HTERT RPE-1 (cell line): ENCODE results near the gene NEDD1.

Experiments
- in situ Hi-C: fragments of 300-500 bp; cut with MboI; formaldehyde crosslinking; loops from 4 replicates; pipeline ENCODE4 v1.14.3; 2020; ENCODE audit warnings: low sequenced_read_pairs

Gene NEDD1

DNA sequence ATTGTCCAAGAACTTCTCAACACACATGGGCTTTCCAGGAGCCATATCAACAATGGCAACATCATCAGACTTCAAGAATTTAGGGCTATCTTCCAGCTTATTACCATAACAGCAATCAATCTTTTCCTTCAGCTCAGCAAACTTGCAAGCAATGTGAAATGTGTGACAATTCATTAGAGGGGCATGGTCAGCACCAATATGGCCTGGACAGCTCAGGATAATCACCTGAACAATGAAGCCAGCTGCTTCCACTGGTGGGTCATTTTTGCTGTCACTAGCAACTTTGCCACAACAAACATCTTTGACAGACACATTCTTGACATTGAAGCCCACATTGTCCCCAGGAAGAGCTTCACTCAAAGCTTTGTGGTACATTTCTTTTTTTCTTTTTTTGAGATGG, 5.9 kb upstream of the NEDD1 start:
- in situ Hi-C loops = no loop called here

GRCh38 chr12:96902076-96902475, 5.0 kb upstream of the NEDD1 start:
- in situ Hi-C loops = no loop called here

GRCh38 chr12:96906498-96906848, 584 bp upstream of the NEDD1 start:
- in situ Hi-C loops = no loop called here

- in situ Hi-C loops = no loop called here
Measured at GRCh38 chr12:96907671-96908422, 790 bp downstream of the NEDD1 start.

GRCh38 chr12:96908423-96908675, 1.3 kb downstream of the NEDD1 start:
- in situ Hi-C loops = no loop called here

- in situ Hi-C loops = no loop called here
Measured at GRCh38 chr12:96912261-96912660, 5.2 kb downstream of the NEDD1 start.

DNA sequence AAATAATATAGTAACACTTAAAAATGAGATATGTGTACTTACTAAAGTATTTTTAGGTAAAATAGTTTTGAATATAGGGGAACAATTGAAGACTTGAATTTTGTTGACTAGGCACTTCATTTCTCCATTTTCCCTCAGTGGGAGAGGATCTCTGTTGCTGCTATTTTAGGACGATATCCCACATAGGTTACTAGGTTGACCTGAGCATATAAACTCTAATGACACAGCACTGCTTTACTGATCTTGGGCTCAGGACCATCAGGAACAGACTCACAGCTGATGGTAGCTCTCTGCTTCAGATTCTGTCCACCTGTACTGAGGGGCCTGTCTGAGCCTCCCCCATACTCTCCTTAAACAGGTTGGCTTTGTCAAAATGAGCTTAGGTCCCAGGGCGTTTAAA, 5.9 kb downstream of the NEDD1 start:
- in situ Hi-C loops = no loop called here

GRCh38 chr12:96919510-96920210, 12.6 kb downstream of the NEDD1 start:
- in situ Hi-C loops = no loop called here

GRCh38 chr12:96948782-96949181, 41.7 kb downstream of the NEDD1 start:
- in situ Hi-C loops = no loop called here

GRCh38 chr12:96979532-96979931, 72.5 kb downstream of the NEDD1 start:
- in situ Hi-C loops = no loop called here

DNA sequence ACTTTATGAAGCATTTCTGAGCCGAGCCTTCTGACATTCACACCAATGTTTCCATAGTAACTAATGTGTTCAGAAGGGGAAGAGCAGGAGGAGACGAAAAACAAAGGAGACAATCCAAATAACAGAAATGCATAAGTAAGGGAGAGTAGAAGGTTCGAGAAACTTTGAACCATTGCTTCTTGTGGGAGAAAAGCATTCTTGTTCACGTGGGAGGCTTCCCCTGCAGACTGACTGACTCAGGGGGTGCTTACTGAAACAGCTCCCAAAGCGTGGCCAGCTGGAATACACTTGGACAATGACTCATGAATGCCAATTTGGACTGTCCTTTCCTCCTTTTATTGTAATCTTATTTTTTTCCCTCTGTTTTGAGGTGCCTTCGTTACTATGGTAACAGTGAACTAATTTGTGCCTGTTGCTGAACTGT, 73.9 kb downstream of the NEDD1 start:
- in situ Hi-C loops = no loop called here

- in situ Hi-C loops = no loop called here
Measured at GRCh38 chr12:96981911-96982310, 74.9 kb downstream of the NEDD1 start.

DNA sequence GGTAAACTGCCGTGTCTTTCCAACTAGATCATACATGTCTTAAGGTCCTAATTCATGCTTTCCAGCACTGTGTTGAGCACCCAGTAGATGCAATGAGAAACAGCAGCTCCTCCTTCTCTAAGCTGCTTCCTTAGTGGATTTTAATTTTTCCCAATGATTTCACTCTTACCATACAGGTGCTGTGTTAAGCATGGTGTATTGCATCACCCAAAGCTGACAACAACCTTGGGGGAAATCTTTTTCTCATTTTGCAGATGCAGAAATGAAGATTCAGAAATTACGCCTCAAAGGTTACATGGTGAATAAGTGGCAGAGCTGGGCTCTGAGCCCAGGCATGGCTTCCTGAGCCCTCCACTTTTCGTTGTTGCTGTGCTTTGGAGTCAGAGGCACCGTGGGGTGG, 75.6 kb downstream of the NEDD1 start:
- in situ Hi-C loops = no loop called here

GRCh38 chr12:96985515-96986362, 78.7 kb downstream of the NEDD1 start:
- in situ Hi-C loops = no loop called here

GRCh38 chr12:96986883-96987523, 79.9 kb downstream of the NEDD1 start:
- in situ Hi-C loops = no loop called here

- in situ Hi-C loops = no loop called here
Measured at GRCh38 chr12:96988919-96989318, 81.9 kb downstream of the NEDD1 start.

- in situ Hi-C loops = no loop called here
Measured at GRCh38 chr12:96989916-96990315, 82.9 kb downstream of the NEDD1 start.

DNA sequence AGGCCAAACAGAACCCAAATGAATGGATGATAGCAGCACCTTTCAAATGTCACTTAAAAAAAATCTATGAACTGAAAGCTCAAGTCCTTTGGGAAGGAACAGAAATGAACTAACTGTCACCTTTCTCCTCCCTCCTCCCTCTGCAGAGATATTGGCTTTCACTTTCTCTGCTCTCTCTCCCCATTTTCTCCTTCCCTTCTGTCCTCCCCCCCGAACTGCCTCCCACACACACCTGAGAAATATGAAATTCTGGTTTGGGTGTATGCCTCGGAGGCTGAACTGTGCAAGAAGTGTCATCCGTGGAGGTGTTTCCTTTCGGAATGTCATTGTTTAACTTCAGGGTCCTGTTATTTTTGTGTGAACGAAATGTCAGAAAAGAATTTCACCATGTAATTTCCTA, 87.8 kb downstream of the NEDD1 start:
- in situ Hi-C loops = no loop called here

- in situ Hi-C loops = no loop called here
Measured at GRCh38 chr12:96995861-96996260, 88.8 kb downstream of the NEDD1 start.

GRCh38 chr12:96997797-96998484, 90.9 kb downstream of the NEDD1 start:
- in situ Hi-C loops = no loop called here

- in situ Hi-C loops = no loop called here
Measured at GRCh38 chr12:97003276-97003675, 96.2 kb downstream of the NEDD1 start.
